ENCODE measurements around the gene GPR3. TPM values are rescaled to one million over a fixed set of nuclear protein-coding genes. Genes with fewer than 3 reads are reported as not detected.

GPR3 gene
- total and polyA plus RNA-seq, 10 of the 15 experiments (the other 5 are each of a cell fraction or from before 2014, with no cell fraction given): 0.33 to 1.4 (median 0.63) TPM; not detected in 3

DNA sequence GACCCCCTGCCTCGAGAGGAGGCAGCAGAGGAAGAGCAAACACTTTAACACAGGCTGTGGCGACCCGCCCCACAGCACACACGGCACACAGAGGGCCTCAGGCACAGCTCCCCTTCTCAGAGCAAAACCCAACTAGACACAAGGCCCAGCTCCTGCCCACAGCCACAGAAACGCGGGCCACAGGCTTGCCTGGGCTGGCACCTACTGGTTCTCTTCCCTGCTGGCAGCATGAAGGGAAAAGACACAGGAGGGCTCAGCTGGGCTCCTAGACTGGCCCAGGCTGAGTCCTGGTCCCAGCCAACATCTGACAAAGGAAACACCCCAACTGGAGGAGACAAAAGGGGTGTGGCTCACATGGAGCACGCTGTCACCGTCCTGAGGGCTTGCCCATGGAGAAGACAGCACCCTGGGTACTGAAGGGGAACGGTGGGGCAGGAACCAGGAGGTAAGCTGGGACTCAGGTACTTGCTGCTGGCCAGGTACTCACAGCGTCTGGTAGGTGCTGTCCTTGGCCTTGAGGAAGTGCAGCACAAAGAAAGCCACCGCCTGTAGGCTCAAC lies 12.8 kb upstream of the GPR3 start:
- no peak for FAIRE-seq
- no peak overlapping the region for H3K4me3 ChIP-seq
- in situ Hi-C loops (cut with MboI): no loop called here
- no peak overlapping the region for H3K27ac ChIP-seq (ENCODE audit: control insufficient read depth, insufficient read depth)
- SMC1A ChIA-PET (ENCODE audit: uncharacterized antibody, unreplicated experiment): no interaction called here
- H3K4me1 ChIP-seq (ENCODE audit: control insufficient read depth, insufficient read depth, low read length): no peaks in the 10 kb centered on the region; the same call in 1 of the 2 replicates
- TF ChIP-seq ETV6 (conservative IDR thresholded peaks at IDR 0.05 in 1 of 2, IDR thresholded peaks at IDR 0.05 in 1 of 2; ENCODE audit: borderline replicate concordance in 1 of 2, low read depth in 1 of 2) (no peak), NFYB (IDR thresholded peaks at IDR 0.05; ENCODE audit: insufficient read depth, low read depth, low read length) (no peak), NFIC (IDR thresholded peaks at IDR 0.05; ENCODE audit: low read depth, low read length) (no peak), SRF (IDR thresholded peaks at IDR 0.05; ENCODE audit: low read depth in 2 of 2, low read length in 2 of 2) (no peak)
- H3K36me3 ChIP-seq (ENCODE audit: control insufficient read depth in 2 of 2, insufficient read depth in 2 of 2, low read length in 1 of 2): no peaks in the 10 kb centered on the region
- 35% methylated on average over 11 of the region's 11 CpGs for WGBS (ENCODE audit: insufficient coverage, insufficient replicate concordance, low lambda C conversion rate, missing lambda C conversion rate)
- H3K79me2 ChIP-seq (ENCODE audit: control insufficient read depth, insufficient read depth, low read length): no peaks in the 10 kb centered on the region
- POLR2A ChIA-PET: interaction anchor here (0.6 kb wide), 1 partner anchor 61 kb away, joined by 14 read pairs; no protein-coding TSS in a partner anchor
- peaks cover 0 to 2% of the 10 kb centered on the region in 2 experiments; a peak in 2 of 4 replicates for H3K27me3 ChIP-seq (replicated peaks in 1 of 2; ENCODE audit: control insufficient read depth in 2 of 2, insufficient read depth in 2 of 2, low read length in 1 of 2)
- H4K20me1 ChIP-seq (ENCODE audit: control insufficient read depth, insufficient read depth): no peaks in the 10 kb centered on the region
- no peak overlapping the region for H3K4me2 ChIP-seq (ENCODE audit: control insufficient read depth, insufficient read depth)
- H3K9ac ChIP-seq (ENCODE audit: control insufficient read depth, insufficient read depth, low read length): no peak overlapping the region
- DNase-seq (ENCODE audit: low read depth, low spot score): no peak
- H3K9me3 ChIP-seq (replicated peaks; ENCODE audit: control insufficient read depth, insufficient read depth, low read length): no peaks in the 10 kb centered on the region
- no peak overlapping the region for H2AFZ ChIP-seq (ENCODE audit: control insufficient read depth, low read depth, low read length)
- intact Hi-C loops (cut with micrococcal nuclease; ENCODE audit: unreplicated experiment): no loop called here
- BruUV-seq (replicated peaks): no TSS peak
- RAD21 ChIA-PET (ENCODE audit: unreplicated experiment): no interaction called here
- CTCF ChIA-PET: interaction anchor here (0.6 to 1.9 kb wide), 5 partner anchors 11 to 18 kb away, joined by 3 to 5 read pairs (median 3); partner anchors contain the start of gene MAP3K6
- no peak for ATAC-seq

GRCh38 chr1:27380224-27380623 lies 12.2 kb upstream of the GPR3 start:
- H3K36me3 ChIP-seq (ENCODE audit: control insufficient read depth in 2 of 2, insufficient read depth in 2 of 2, low read length in 1 of 2): no peaks in the 10 kb centered on the region
- WGBS (ENCODE audit: insufficient coverage, insufficient replicate concordance, low lambda C conversion rate, missing lambda C conversion rate): 37% methylated on average over 4 of the region's 4 CpGs
- TF ChIP-seq CBX3 (IDR thresholded peaks at IDR 0.05; ENCODE audit: borderline replicate concordance, low read depth): no peak
- TF ChIP-seq ZNF622 (IDR thresholded peaks at IDR 0.05): no peak
- TF ChIP-seq ETV6 (conservative IDR thresholded peaks at IDR 0.05 in 1 of 2, IDR thresholded peaks at IDR 0.05 in 1 of 2; ENCODE audit: borderline replicate concordance in 1 of 2, low read depth in 1 of 2): no peak
- TF ChIP-seq, protein P1, sequence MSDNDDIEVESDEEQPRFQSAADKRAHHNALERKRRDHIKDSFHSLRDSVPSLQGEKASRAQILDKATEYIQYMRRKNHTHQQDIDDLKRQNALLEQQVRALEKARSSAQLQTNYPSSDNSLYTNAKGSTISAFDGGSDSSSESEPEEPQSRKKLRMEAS (IDR thresholded peaks at IDR 0.05; ENCODE audit: low read depth, low read length): no peak
- no peak for TF ChIP-seq SUPT20H (IDR thresholded peaks at IDR 0.05; ENCODE audit: borderline replicate concordance, control insufficient read depth, low read depth, low read length)
- no peak for TF ChIP-seq WRNIP1 (IDR thresholded peaks at IDR 0.05; ENCODE audit: borderline replicate concordance, low read depth, low read length)
- TF ChIP-seq SREBF2 (IDR thresholded peaks at IDR 0.05; ENCODE audit: low read length): no peak
- no peak for TF ChIP-seq NR2C2 (IDR thresholded peaks at IDR 0.05; ENCODE audit: borderline replicate concordance, control insufficient read depth, insufficient read length, low read depth)
- no peak for TF ChIP-seq PML (IDR thresholded peaks at IDR 0.05; ENCODE audit: low read length)
- no peak for TF ChIP-seq MYC (IDR thresholded peaks at IDR 0.05; ENCODE audit: insufficient read depth, insufficient read length, insufficient replicate concordance, low read length, severe bottlenecking)
- H3K27me3 ChIP-seq (replicated peaks in 1 of 2; ENCODE audit: control insufficient read depth in 2 of 2, insufficient read depth in 2 of 2, low read length in 1 of 2): peaks cover 0 to 2% of the 10 kb centered on the region in 2 experiments; a peak in 2 of 4 replicates
- no peak overlapping the region for H3K4me2 ChIP-seq (ENCODE audit: control insufficient read depth, insufficient read depth)
- ChIA-PET SMC1A (ENCODE audit: uncharacterized antibody, unreplicated experiment) (no interaction called here), POLR2A (no interaction called here), RAD21 (ENCODE audit: unreplicated experiment) (no interaction called here), CTCF (interaction anchor here (1.2 to 1.9 kb wide), 2 partner anchors 10 to 11 kb away, joined by 3 to 5 read pairs; no protein-coding TSS in a partner anchor)
- no peak overlapping the region for H3K9ac ChIP-seq (ENCODE audit: control insufficient read depth, insufficient read depth, low read length)
- in situ Hi-C loops (cut with MboI) (no loop called here), intact Hi-C loops (cut with micrococcal nuclease; ENCODE audit: unreplicated experiment) (no loop called here)
- FAIRE-seq (no peak), DNase-seq (ENCODE audit: low read depth, low spot score) (no peak), ATAC-seq (no peak; the same call in 2 of the 3 replicates)
- BruUV-seq (replicated peaks): no TSS peak
- H3K4me3 ChIP-seq: no peak overlapping the region
- no peak overlapping the region for H2AFZ ChIP-seq (ENCODE audit: control insufficient read depth, low read depth, low read length)
- no peaks in the 10 kb centered on the region for H4K20me1 ChIP-seq (ENCODE audit: control insufficient read depth, insufficient read depth)
- no peak overlapping the region for H3K27ac ChIP-seq (ENCODE audit: control insufficient read depth, insufficient read depth)
- H3K79me2 ChIP-seq (ENCODE audit: control insufficient read depth, insufficient read depth, low read length): no peaks in the 10 kb centered on the region
- no peaks in the 10 kb centered on the region; the same call in 1 of the 2 replicates for H3K4me1 ChIP-seq (ENCODE audit: control insufficient read depth, insufficient read depth, low read length)
- H3K9me3 ChIP-seq (replicated peaks; ENCODE audit: control insufficient read depth, insufficient read depth, low read length): no peaks in the 10 kb centered on the region
